Kidney (tissue), 14 donors: ENCODE results near the gene RTN4RL2. TPM values are rescaled to one million over a fixed set of nuclear protein-coding genes. Genes with fewer than 3 reads are reported as not detected.
"Not testable (repeated sequence)": the region's sequence is repeated elsewhere in the genome, so short reads cannot be mapped to it uniquely, and the experiment has no call there.

Source experiments
- DNase-seq, 5 donors: peaks; one replicate each; pipeline ENCODE4 v3.0.0-alpha.2; 2013 to 2020
- FAIRE-seq: peaks from 2 replicates; lab custom pipeline; 2012; peaks lifted over from hg19 to GRCh38; lab: Jason Lieb, UNC
- H3K27ac ChIP-seq, 2 donors: one replicate each; pipeline ENCODE4 v1.7.0; 2013; ENCODE audit warnings: low read depth in 2 of 2, low read length in 2 of 2, inconsistent platforms in 1 of 2
- H3K27me3 ChIP-seq: one replicate; pipeline ENCODE4 v1.7.1; 2013; ENCODE audit warnings: low read length, inconsistent platforms; ENCODE audit not compliant: control insufficient read depth, insufficient read depth
- H3K36me3 ChIP-seq, 3 donors: one replicate each; pipeline versions ENCODE4 v1.7.0 to v1.7.1; 2013; ENCODE audit warnings: low read length in 3 of 3, control low read depth in 1 of 3, inconsistent platforms in 1 of 3; ENCODE audit not compliant: insufficient read depth in 3 of 3, control insufficient read depth in 2 of 3
- H3K4me1 ChIP-seq, 3 donors: one replicate each; pipeline versions ENCODE4 v1.7.0 to v1.7.1; 2013; ENCODE audit warnings: low read length in 3 of 3, inconsistent platforms in 1 of 3, low read depth in 1 of 3; ENCODE audit not compliant: control insufficient read depth in 2 of 3, insufficient read depth in 2 of 3
- H3K4me3 ChIP-seq, 3 donors: one replicate each; pipeline versions ENCODE4 v1.7.0 to v1.8.1; 2013; ENCODE audit warnings: low read length in 3 of 3, control low read depth in 1 of 3, inconsistent platforms in 1 of 3
- H3K9ac ChIP-seq, 3 donors: one replicate each; pipeline versions ENCODE4 v1.7.0 to v1.7.1; 2013; ENCODE audit warnings: low read length in 3 of 3, control low read depth in 1 of 3, inconsistent platforms in 1 of 3
- H3K9me3 ChIP-seq, 3 donors: one replicate each; pipeline versions ENCODE4 v1.7.0 to v1.7.1; 2013; ENCODE audit warnings: low read length in 3 of 3, control low read depth in 1 of 3, inconsistent platforms in 1 of 3; ENCODE audit not compliant: control insufficient read depth in 2 of 3, insufficient read depth in 1 of 3
- intact Hi-C: fragments of 100-400 bp; cut with DNase I; formaldehyde crosslinking; loops from one replicate; pipeline ENCODE4 v1.11.1; 2022
- polyA plus RNA-seq: library from polyadenylated mRNA; stranded (reverse); fragments of 350-450 nt; fragmentation: Illumina TruSeq; extraction: RNeasy Lipid Tissue Mini Kit (QIAGEN cat#74804); gene quantifications from one replicate; pipeline ENCODE4 v1.2.3, GENCODE V29; 2014; ENCODE audit warnings: low read depth, low replicate concordance; ENCODE audit not compliant: insufficient read depth
- total RNA-seq: library from RNA; stranded (reverse); fragmentation: NEBNext Ultra II Directional; extraction: Animal tissue kit (Norgen Biotek cat#: 25700); gene quantifications from one replicate; pipeline ENCODE4 v1.2.1, GENCODE V29; 2021
- TF ChIP-seq, protein P1 (sequence below): IDR thresholded peaks from 3 replicates; pipeline ENCODE4 v1.5.1; 2012; ENCODE audit warnings: mild to moderate bottlenecking, moderate library complexity, borderline replicate concordance; ENCODE audit not compliant: insufficient read depth; ENCODE audit errors: extremely low read depth
- donor health status: control.
- donor health status: control.
- donor health status: control.
- donor health status: control.
- donor health status: control.
- donor health status: DM: yes; HTN: yes; CAD: no.
- donor health status: Normal renal cell carcinoma (clear cell type).

Gene RTN4RL2
- total and polyA plus RNA-seq, 2 donors from 2014 or later: 2.6 to 5.5 TPM

- intact Hi-C loops: no loop called here
- TF ChIP-seq, protein P1, sequence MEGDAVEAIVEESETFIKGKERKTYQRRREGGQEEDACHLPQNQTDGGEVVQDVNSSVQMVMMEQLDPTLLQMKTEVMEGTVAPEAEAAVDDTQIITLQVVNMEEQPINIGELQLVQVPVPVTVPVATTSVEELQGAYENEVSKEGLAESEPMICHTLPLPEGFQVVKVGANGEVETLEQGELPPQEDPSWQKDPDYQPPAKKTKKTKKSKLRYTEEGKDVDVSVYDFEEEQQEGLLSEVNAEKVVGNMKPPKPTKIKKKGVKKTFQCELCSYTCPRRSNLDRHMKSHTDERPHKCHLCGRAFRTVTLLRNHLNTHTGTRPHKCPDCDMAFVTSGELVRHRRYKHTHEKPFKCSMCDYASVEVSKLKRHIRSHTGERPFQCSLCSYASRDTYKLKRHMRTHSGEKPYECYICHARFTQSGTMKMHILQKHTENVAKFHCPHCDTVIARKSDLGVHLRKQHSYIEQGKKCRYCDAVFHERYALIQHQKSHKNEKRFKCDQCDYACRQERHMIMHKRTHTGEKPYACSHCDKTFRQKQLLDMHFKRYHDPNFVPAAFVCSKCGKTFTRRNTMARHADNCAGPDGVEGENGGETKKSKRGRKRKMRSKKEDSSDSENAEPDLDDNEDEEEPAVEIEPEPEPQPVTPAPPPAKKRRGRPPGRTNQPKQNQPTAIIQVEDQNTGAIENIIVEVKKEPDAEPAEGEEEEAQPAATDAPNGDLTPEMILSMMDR: no peak
- FAIRE-seq (no peak), DNase-seq (no peak)
- no peaks in the 10 kb centered on the region for H3K9me3 ChIP-seq
- no peak overlapping the region for H3K27ac ChIP-seq
- no peak overlapping the region for H3K4me3 ChIP-seq
- H3K9ac ChIP-seq: no peak overlapping the region
- no peaks in the 10 kb centered on the region for H3K36me3 ChIP-seq
- H3K4me1 ChIP-seq: no peaks in the 10 kb centered on the region
- no peaks in the 10 kb centered on the region for H3K27me3 ChIP-seq
These were observed 19.4 kb upstream of the RTN4RL2 start for GRCh38 chr11:57440744-57441414.

DNA sequence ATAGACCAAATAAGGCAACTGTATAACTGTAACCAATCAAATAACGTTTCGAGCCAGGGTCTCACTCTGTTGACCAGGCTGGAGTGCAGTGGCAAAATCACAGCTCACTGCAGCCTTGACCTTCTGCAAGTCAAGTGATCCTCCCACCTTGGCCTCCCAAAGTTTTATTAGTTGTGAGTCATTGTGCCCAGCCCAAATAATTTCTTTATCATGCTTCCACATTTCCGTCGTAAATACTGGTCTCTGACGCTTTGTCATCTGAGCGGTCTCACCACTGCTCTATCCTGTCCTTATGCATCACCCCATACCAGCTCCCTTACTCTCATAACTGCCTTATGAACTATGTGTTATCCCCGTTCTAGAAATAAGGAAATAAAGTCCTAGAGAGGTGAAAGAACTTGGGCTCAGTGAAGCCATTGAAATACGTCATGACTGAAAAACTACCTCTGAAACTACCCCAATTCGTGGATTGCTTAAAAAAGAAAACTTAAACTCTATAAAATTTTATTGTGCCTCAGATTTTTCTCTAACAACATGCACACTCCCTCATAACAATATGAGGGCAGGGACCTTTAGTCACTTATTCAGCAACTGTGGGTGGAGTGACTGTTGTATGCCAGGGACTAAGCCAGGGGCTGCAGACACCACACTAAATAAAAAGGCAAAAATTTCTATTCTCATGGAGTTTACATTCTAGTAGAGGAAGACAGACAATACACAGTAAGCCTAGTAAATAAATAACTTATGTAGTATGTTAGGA lies 15.8 kb upstream of the RTN4RL2 start:
- TF ChIP-seq, protein P1: no peak
- DNase-seq (no peak), FAIRE-seq (no peak)
- H3K27me3 ChIP-seq: no peaks in the 10 kb centered on the region
- no peak overlapping the region for H3K9ac ChIP-seq
- intact Hi-C loops: no loop called here
- H3K4me3 ChIP-seq: no peak overlapping the region
- no peaks in the 10 kb centered on the region for H3K9me3 ChIP-seq
- no peak overlapping the region for H3K27ac ChIP-seq
- no peaks in the 10 kb centered on the region for H3K36me3 ChIP-seq
- no peaks in the 10 kb centered on the region for H3K4me1 ChIP-seq

- H3K27ac ChIP-seq, H3K9me3 ChIP-seq, H3K9ac ChIP-seq, H3K36me3 ChIP-seq, H3K4me3 ChIP-seq, H3K4me1 ChIP-seq, intact Hi-C loops, DNase-seq, FAIRE-seq, H3K27me3 ChIP-seq: not testable (repeated sequence)
These were observed 15.3 kb upstream of the RTN4RL2 start for GRCh38 chr11:57445122-57445394.

- no peak overlapping the region for H3K27ac ChIP-seq
- no peaks in the 10 kb centered on the region for H3K36me3 ChIP-seq
- TF ChIP-seq, protein P1: no peak
- H3K9me3 ChIP-seq: no peaks in the 10 kb centered on the region
- FAIRE-seq: no peak
- no peak for DNase-seq
- intact Hi-C loops: no loop called here
- no peaks in the 10 kb centered on the region for H3K4me1 ChIP-seq
- no peak overlapping the region for H3K4me3 ChIP-seq
- H3K27me3 ChIP-seq: no peaks in the 10 kb centered on the region
- H3K9ac ChIP-seq: no peak overlapping the region
These were observed 14.3 kb upstream of the RTN4RL2 start for GRCh38 chr11:57446055-57446454.
